ENCODE measurements around the gene BTBD17. TPM values are rescaled to one million over a fixed set of nuclear protein-coding genes. Genes with fewer than 3 reads are reported as not detected.

BTBD17 gene
- total RNA-seq, 1 donor from 2014 or later: not detected

DNA sequence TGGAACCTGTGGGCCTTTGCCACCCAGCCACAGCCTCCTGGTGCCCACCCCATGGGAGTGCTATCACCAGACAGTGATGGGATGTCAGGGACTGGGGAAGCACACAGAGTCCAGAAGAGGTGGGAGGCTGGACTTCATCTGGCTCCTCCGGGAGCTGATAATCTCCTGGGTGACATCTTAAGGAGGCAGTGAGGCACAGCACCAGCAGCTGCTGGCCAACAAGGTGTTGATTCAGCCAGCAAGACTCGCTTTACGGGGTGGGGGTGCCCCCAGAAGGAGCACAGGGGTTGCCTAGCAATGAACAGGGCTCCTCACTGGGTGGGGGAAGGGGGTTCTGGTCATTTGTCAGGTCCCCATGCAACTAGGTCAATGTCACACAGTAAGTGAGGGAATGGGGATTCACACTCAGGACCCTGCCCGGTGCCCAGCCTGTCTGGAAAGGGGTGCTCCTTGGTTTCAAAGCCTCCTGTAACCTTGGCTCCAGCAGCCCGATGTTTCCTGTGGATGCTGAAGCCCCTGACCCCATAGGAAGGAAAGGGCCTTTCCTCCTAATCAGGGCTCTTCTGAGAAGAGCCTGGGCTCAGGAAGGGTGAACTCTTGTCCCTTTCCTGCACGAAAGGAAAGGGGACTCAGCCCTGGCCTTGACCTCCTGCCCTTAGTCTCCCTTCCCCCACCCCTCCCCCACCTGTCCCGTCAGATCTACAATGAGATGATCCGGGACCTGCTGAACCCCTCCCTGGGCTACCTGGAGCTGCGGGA is 18.0 kb downstream of the BTBD17 start:
- no peak for DNase-seq
- Mint-ChIP-seq H3K9me3 (no peaks in the 10 kb centered on the region), H3K4me3 (no peak overlapping the region), H3K4me1 (no peaks in the 10 kb centered on the region), H3K27me3 (peaks cover 6% of the 10 kb centered on the region), H3K27ac (no peak overlapping the region), H3K36me3 (ENCODE audit: low read depth) (no peaks in the 10 kb centered on the region)
- intact Hi-C loops (cut with micrococcal nuclease): no loop called here

DNA sequence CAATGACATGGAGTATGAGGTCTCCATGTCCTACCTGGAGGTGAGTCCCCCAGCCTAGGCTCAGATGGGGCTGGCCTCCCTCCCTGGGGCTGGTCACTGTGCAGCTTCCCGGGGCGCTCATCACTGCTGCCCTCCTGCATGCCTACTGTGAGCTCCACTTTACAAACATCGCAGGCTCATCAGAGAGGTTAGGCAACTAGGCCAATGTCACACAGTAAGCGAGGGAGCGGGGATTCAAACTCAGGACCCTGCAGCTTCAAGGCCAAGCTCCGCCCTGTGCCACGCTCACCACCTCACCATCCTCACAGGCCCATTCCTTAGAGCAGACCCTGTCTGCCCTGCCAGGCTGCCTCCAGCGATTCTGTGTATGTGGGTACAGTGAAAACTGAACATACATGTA is 18.5 kb downstream of the BTBD17 start:
- no peaks in the 10 kb centered on the region for H3K9me3 Mint-ChIP-seq
- no peaks in the 10 kb centered on the region for H3K36me3 Mint-ChIP-seq (ENCODE audit: low read depth)
- intact Hi-C loops (cut with micrococcal nuclease): no loop called here

DNA sequence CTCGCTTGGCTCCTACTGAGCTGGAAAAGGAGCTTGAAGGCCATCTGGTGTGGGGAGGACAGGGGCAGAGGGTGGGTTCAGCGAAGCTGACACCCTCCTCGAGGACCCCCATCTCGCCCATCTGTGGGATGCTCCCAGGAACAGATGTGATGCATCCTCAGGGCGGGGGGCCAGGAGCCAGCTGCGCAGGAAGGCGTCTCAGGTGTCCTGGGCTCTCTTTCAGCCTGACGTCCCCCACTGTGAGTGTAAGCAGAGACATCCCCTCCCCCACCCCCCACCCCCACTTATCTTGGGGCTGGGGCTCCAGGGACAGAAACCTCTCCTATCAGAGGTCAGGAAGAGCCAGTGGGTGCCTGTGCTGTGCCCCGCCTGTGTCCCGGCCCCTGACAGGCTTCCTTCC is 19.4 kb downstream of the BTBD17 start:
- H3K4me1 Mint-ChIP-seq: no peaks in the 10 kb centered on the region
- no peak overlapping the region for H3K27ac Mint-ChIP-seq
- no peak for DNase-seq

More for the DNA sequence above, 18.5 kb downstream of the BTBD17 start:
- Mint-ChIP-seq H3K27me3 (peaks cover 3% of the 10 kb centered on the region), H3K27ac (no peak overlapping the region), H3K4me1 (no peaks in the 10 kb centered on the region), H3K4me3 (no peak overlapping the region)
- DNase-seq: no peak

DNA sequence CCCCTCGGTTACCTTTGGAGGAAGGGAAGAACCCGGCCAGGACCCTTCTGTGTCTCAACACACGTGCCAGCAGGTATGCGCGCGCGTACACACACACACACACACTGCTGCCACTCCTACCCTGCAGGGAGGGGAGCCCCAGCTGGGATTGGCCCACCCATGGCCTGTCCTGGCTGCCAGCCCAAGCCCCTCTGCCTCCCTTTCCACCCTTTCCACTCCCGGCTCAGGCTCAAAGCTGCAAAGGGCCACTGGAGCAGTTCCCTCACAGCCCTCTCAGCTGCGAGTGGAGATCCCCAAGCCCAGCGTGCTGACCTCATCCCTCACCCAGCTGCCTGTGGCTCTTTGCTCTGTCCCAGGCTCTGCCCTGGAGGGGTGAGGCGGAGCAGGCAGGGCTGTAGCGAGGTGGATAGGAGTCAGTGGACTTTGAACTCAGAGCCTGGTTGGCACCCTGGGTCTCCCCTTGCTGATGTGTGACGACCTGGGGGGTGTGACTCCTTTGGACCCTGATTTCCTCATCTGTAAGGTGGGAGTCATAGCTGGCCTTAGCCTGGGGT is 21.1 kb downstream of the BTBD17 start:
- H3K4me1 Mint-ChIP-seq: peaks cover 1% of the 10 kb centered on the region
- H3K9me3 Mint-ChIP-seq: no peaks in the 10 kb centered on the region
- H3K36me3 Mint-ChIP-seq (ENCODE audit: low read depth): no peaks in the 10 kb centered on the region
- H3K27ac Mint-ChIP-seq: no peak overlapping the region
- intact Hi-C loops (cut with micrococcal nuclease): no loop called here
- H3K27me3 Mint-ChIP-seq: peaks cover 5% of the 10 kb centered on the region
- DNase-seq: no peak
- no peak overlapping the region for H3K4me3 Mint-ChIP-seq

More for the DNA sequence above, 19.4 kb downstream of the BTBD17 start:
- intact Hi-C loops (cut with micrococcal nuclease): no loop called here
- H3K27me3 Mint-ChIP-seq: peaks cover 1% of the 10 kb centered on the region
- no peaks in the 10 kb centered on the region for H3K36me3 Mint-ChIP-seq (ENCODE audit: low read depth)
- no peak overlapping the region for H3K4me3 Mint-ChIP-seq
- H3K9me3 Mint-ChIP-seq: no peaks in the 10 kb centered on the region

DNA sequence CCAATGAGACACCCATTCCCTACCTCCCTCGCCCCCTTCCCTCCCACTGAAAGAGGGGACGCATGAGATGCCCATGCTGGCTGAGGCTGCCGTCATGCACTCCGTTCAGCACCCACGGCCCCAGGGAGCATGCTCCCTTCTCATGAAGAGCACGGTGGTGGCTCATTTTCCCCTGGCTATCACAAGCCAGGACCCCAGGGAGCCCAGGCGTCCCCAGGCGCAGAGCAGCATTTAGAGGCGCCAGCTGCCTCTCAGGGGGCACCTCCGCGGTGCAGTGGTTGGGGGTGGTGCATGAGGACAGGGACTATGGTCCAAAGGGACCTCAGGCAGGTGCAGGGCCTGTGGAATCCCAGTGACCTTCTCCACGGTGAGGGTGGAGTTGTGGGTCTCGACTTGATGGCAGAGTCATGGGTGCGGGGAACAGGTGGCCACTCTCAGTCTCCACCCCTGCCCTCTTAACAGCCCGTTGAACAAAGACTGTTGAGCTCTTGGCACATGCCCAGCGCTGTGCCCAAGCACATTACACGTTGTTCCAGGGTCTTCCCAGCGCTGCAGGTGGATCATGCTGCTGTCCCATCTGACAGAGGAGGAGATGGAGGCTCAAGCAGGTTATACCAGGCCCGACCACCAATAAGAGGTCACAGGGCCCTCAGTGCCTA is 22.0 kb downstream of the BTBD17 start:
- H3K27ac Mint-ChIP-seq: no peak overlapping the region
- intact Hi-C loops (cut with micrococcal nuclease): no loop called here
- H3K9me3 Mint-ChIP-seq: no peaks in the 10 kb centered on the region
- H3K27me3 Mint-ChIP-seq: peaks cover 5% of the 10 kb centered on the region
- H3K4me3 Mint-ChIP-seq: no peak overlapping the region
- H3K4me1 Mint-ChIP-seq: peaks cover 1% of the 10 kb centered on the region
- H3K36me3 Mint-ChIP-seq (ENCODE audit: low read depth): no peaks in the 10 kb centered on the region
- DNase-seq: no peak

DNA sequence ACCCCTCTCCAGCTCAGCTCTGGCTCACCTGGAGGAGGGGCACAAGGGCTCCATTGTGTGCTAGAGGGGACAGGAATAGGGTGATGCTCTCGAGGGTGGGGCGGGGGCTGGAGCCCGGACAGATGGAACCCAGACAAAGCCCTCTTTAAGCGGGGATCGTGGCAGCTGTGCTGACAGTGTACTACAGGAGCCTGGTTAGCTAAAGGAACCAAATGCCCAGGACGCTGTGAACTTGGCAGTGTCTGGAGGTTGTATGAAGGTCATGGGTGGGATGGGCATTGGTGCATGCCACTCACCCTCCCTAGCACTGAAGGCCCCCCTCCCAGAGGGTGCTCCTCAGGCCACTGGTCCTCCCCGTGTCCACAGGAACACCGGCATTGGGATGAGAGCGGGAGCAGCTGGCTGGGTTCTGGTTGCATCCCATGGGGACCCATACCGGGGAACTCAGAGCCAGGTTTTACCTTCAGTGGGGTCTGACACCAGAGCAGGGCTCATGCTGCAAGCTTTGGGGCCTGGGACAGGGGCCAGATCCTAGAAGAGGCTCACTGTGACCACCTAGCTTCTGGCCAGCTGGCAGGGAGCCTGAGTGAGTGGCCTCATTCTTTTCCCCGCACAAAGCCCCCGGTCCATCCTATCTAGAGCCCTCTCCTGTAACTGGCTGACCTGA is 23.7 kb downstream of the BTBD17 start:
- intact Hi-C loops (cut with micrococcal nuclease): no loop called here
- Mint-ChIP-seq H3K27me3 (peaks cover 5% of the 10 kb centered on the region), H3K27ac (no peak overlapping the region), H3K9me3 (no peaks in the 10 kb centered on the region), H3K36me3 (ENCODE audit: low read depth) (no peaks in the 10 kb centered on the region), H3K4me1 (peaks cover 5% of the 10 kb centered on the region), H3K4me3 (no peak overlapping the region)
- no peak for DNase-seq

DNA sequence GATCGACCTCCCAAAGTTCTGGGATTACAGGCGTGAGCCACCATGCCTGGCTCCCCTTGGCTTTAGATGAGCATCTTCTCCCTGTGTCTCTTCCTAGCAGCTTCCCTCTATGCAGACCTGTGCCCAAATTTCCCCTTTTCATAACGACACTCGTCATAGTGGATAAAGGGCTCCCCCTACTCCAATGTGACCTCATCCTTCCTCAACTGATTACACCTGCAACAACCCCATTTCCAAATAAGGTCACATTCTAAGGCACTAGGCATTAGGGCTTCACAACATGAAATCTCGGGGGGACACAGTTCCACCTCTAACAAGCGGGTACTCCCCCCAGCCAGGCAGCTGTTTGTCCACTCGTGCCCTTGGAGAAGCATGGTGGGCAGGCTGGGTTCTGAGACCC is 25.4 kb downstream of the BTBD17 start:
- Mint-ChIP-seq H3K9me3 (no peaks in the 10 kb centered on the region), H3K4me3 (no peak overlapping the region)

DNA sequence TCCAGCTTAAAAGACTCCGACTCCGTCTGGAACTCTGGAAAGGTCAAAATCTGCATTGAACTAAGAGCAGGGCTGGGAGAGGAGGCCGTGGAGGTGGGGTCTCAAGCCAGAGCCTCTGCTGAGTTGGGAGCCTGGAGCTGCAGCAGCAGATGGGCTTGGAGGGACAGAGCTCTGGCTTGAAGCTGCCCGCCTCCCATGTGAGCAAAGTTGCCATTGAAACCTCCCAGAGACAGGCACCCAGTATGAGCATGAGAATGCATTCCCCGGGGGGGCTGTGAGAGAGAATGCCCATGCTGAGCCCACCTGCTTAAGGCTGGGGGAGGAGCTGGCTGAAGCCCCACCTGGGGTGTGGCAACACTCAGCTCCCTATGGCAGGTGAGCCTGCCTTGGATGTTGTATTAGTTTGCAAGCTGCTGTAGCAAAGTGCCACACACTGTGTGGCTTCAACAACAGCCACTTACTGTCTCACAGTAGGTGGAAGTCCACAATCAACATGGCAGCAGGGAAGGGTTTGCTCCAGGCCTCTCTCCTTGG is 26.1 kb downstream of the BTBD17 start:
- H3K27me3 Mint-ChIP-seq: peaks cover 5% of the 10 kb centered on the region
- peaks cover 7% of the 10 kb centered on the region for H3K4me1 Mint-ChIP-seq
- H3K9me3 Mint-ChIP-seq: no peaks in the 10 kb centered on the region
- DNase-seq: no peak
- no peak overlapping the region for H3K27ac Mint-ChIP-seq
- no peaks in the 10 kb centered on the region for H3K36me3 Mint-ChIP-seq (ENCODE audit: low read depth)
- intact Hi-C loops (cut with micrococcal nuclease): no loop called here
- H3K4me3 Mint-ChIP-seq: no peak overlapping the region

More for the DNA sequence above, 25.4 kb downstream of the BTBD17 start:
- Mint-ChIP-seq H3K36me3 (ENCODE audit: low read depth) (no peaks in the 10 kb centered on the region), H3K27ac (no peak overlapping the region), H3K27me3 (peaks cover 5% of the 10 kb centered on the region), H3K4me1 (peaks cover 7% of the 10 kb centered on the region)
- intact Hi-C loops (cut with micrococcal nuclease): no loop called here
- DNase-seq: no peak

DNA sequence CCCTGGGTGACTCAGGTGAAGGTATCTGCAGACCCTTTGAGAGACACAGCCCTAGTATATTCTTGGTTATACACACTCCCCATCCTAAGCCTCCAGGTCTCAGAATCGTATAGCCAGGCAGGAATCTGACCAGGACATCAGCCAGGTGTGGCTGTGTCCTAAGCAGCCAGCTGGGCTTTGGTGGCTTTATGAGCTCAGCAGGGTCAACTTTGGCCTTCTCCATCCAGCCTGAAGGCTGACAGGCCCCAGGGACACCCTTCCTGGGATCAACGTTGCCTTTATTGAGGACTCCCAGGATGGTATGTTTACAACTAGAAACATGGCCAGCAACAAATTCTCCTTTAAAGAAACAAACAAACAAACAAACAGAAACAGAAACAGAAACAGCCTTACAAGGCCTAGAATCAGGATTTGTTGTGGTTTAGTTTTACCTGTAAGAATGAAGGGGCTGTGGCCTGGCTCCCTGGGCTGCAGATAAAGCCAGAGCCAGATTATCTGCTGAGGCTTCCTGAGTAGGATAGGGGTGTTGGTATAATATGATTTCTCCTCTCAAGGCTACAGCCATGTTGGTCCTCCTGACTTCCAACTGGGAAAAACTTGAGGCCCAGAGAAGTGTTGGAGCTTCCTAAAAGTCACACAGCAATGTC is 27.2 kb downstream of the BTBD17 start:
- no peak for DNase-seq
- Mint-ChIP-seq H3K27me3 (peaks cover 5% of the 10 kb centered on the region), H3K36me3 (ENCODE audit: low read depth) (no peaks in the 10 kb centered on the region), H3K27ac (no peak overlapping the region), H3K4me3 (no peak overlapping the region), H3K9me3 (no peaks in the 10 kb centered on the region), H3K4me1 (peaks cover 8% of the 10 kb centered on the region)
- intact Hi-C loops (cut with micrococcal nuclease): no loop called here

DNA sequence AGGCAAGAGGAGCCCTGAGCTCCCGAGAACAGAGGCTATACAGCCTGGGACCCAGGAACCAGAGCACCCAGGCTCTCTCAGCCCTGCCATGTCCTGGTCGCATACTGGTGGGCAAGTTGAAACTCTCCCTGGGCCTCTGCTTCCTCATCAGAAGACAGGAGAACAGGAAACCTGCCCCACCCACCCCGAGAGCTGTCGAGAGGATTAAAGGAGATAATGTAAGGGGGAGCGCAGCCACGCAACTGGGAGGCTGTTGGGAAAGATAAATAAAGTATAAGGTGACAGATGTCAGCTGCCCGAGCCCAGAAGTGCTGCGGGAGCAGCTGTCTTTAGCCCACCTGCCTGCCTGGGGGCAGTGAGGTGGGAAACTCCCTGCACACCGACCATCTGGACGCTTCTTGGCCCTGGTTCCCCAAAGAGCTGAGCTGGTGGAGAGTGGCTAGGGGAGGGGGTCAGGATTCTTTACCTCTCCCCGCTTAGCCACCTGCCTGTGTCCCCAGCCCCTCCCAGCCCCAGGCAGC is 28.8 kb downstream of the BTBD17 start:
- intact Hi-C loops (cut with micrococcal nuclease): no loop called here
- Mint-ChIP-seq H3K27ac (no peak overlapping the region), H3K4me3 (no peak overlapping the region), H3K36me3 (ENCODE audit: low read depth) (no peaks in the 10 kb centered on the region), H3K4me1 (peaks cover 17% of the 10 kb centered on the region), H3K9me3 (no peaks in the 10 kb centered on the region), H3K27me3 (peaks cover 5% of the 10 kb centered on the region)
- DNase-seq: no peak

DNA sequence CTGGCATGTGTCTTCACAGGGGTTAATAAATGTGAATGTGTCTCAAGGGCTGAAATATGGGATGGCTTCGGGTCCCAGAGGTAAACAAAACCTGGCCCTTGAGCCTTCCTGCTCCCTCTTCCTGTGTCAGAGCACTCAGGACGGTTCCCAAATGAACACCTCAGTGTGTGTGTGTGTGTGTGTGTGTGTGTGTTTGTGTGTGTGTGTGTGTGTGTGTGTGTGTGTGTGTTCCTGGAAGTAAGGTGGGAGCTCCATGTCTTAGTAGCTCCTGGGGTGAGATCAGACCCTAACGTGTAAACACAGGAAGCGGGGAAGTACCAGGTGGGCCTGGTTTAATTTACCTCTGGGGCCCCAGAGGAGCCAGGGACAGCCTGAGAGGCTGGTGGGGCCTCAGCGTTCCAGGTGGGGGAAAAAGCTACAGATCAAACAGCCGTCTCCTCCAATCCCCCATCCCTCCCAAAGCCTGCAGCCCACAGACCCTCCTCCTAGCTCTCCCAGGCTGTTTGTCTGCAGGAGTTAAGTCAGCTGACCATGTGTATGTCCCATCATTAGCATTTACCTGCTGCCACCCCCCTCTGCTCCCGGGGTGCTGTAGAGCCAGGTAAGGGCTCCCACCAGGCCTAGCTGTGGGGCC is 29.5 kb downstream of the BTBD17 start:
- intact Hi-C loops (cut with micrococcal nuclease): no loop called here

DNA sequence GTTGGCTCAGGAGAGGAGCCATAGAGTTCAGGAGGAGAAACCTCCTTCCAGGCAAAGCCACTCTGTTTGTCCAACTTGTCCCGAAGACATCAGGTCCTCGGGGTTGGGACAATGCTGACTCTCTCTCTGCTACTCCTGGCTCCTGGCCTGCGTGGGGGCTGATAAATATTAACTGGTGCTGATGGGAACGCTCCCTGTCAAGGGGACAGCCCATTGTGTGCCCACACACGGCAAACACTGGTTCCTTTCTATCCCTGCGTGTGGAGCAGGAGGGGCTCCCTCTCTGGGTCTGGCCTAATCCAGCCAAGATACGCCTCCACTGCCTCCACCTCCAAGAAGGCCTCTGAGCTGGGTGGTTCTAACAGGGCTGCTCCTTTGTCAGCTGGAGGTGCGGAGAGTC is 31.2 kb downstream of the BTBD17 start:
- Mint-ChIP-seq H3K9me3 (no peaks in the 10 kb centered on the region), H3K4me3 (no peak overlapping the region), H3K27ac (no peak overlapping the region), H3K27me3 (peaks cover 7% of the 10 kb centered on the region), H3K36me3 (ENCODE audit: low read depth) (no peaks in the 10 kb centered on the region), H3K4me1 (peaks cover 21% of the 10 kb centered on the region)
- intact Hi-C loops (cut with micrococcal nuclease): no loop called here
- no peak for DNase-seq

More for the DNA sequence above, 29.5 kb downstream of the BTBD17 start:
- no peak for DNase-seq
- H3K27me3 Mint-ChIP-seq: peaks cover 6% of the 10 kb centered on the region
- no peaks in the 10 kb centered on the region for H3K9me3 Mint-ChIP-seq
- H3K4me1 Mint-ChIP-seq: peaks cover 17% of the 10 kb centered on the region
- H3K27ac Mint-ChIP-seq: no peak overlapping the region
- no peak overlapping the region for H3K4me3 Mint-ChIP-seq
- H3K36me3 Mint-ChIP-seq (ENCODE audit: low read depth): no peaks in the 10 kb centered on the region

DNA sequence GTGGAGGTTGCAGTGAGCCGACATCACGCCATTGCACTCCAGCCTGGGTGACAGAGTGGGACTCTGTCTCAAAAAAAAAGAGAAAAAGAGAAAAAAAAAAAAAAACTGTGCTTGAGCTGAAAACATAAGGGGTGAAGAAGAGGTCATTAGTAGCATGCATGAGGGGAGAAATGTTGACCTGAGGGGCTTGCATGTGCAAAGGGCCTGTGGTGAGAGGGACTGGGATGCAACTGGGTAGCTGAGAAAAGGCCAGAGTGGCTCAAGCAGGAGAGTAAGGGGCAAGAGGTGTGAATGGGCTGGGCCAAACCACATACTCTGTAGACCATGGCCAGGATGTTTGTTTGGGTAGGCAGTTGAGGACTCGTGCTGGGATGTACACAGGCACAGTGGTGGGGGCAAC is 32.3 kb downstream of the BTBD17 start:
- intact Hi-C loops (cut with micrococcal nuclease): no loop called here
- Mint-ChIP-seq H3K9me3 (no peaks in the 10 kb centered on the region), H3K4me1 (peaks cover 22% of the 10 kb centered on the region), H3K36me3 (ENCODE audit: low read depth) (no peaks in the 10 kb centered on the region), H3K4me3 (no peak overlapping the region), H3K27ac (no peak overlapping the region), H3K27me3 (peaks cover 17% of the 10 kb centered on the region)
- no peak for DNase-seq

Measured in activated CD4-positive, alpha-beta T cell treated with anti-CD3 and anti-CD28 coated beads, Interleukin-2, amount 10 ng/mL, durations not matched to agents 24 days and 14 days (primary cell).